ENCODE measurements around the gene SCAMP4. TPM values are rescaled to one million over a fixed set of nuclear protein-coding genes. Genes with fewer than 3 reads are reported as not detected.

Gene SCAMP4
- total RNA-seq, 4 donors from 2014 or later, result 49.8 to 144 (median 83.9) TPM

GRCh38 chr19:1882089-1882785, 23.0 kb upstream of the SCAMP4 start:
- TF ChIP-seq POLR2A (IDR thresholded peaks at IDR 0.05) (no peak), CTCF (IDR thresholded peaks at IDR 0.05) (no peak)
- no peak for DNase-seq
- Histone ChIP-seq H3K27me3 (no peaks in the 10 kb centered on the region), H3K4me3 (peak overlapping the region in 3 of 4 donors; percentile 20 to 98 (median 94)), H3K4me1 (peaks cover 38 to 56% (median 44%) of the 10 kb centered on the region in 3 donors), H3K27ac (peak overlapping the region; percentile 94 to 96 (median 96)), H3K9me3 (no peaks in the 10 kb centered on the region), H3K36me3 (peaks cover 0 to 25% (median 6%) of the 10 kb centered on the region in 3 donors)
- WGBS, 2 donors, result 36 to 37% methylated on average over 4 to 7 of the region's 31 CpGs
- intact Hi-C loops (cut with DNase I), result no loop called here

GRCh38 chr19:1882786-1883692, 22.2 kb upstream of the SCAMP4 start:
- H3K4me3 ChIP-seq, result peak overlapping the region in 3 of 4 donors; percentile 94 to 98 (median 97)
- H3K27me3 ChIP-seq, result no peaks in the 10 kb centered on the region
- intact Hi-C loops (cut with DNase I), result no loop called here
- peaks cover 0 to 25% (median 6%) of the 10 kb centered on the region in 3 donors for H3K36me3 ChIP-seq
- peaks cover 38 to 55% (median 44%) of the 10 kb centered on the region in 3 donors for H3K4me1 ChIP-seq
- peak overlapping the region; percentile 94 to 96 (median 96) for H3K27ac ChIP-seq
- 67 to 70% methylated on average over 16 to 21 of the region's 25 CpGs for WGBS, 2 donors
- no peak for DNase-seq
- no peaks in the 10 kb centered on the region for H3K9me3 ChIP-seq
- no peak for TF ChIP-seq POLR2A (IDR thresholded peaks at IDR 0.05)
- no peak for TF ChIP-seq CTCF (IDR thresholded peaks at IDR 0.05)

GRCh38 chr19:1883784-1884183, 21.4 kb upstream of the SCAMP4 start:
- peaks cover 0 to 21% (median 6%) of the 10 kb centered on the region in 3 donors for H3K36me3 ChIP-seq
- H3K9me3 ChIP-seq, result no peaks in the 10 kb centered on the region
- 10 to 27% methylated on average over 5 to 8 of the region's 8 CpGs for WGBS, 2 donors
- intact Hi-C loops (cut with DNase I), result no loop called here
- H3K27me3 ChIP-seq, result no peaks in the 10 kb centered on the region
- H3K27ac ChIP-seq, result peak overlapping the region; percentile 94 to 96 (median 96)
- TF ChIP-seq POLR2A (IDR thresholded peaks at IDR 0.05), result no peak
- TF ChIP-seq CTCF (IDR thresholded peaks at IDR 0.05), result no peak
- DNase-seq, result no peak
- H3K4me1 ChIP-seq, result peaks cover 38 to 55% (median 44%) of the 10 kb centered on the region in 3 donors
- H3K4me3 ChIP-seq, result peak overlapping the region; percentile 72 to 98 (median 96)

- peak overlapping the region; percentile 94 to 96 (median 96) for H3K27ac ChIP-seq
- H3K4me3 ChIP-seq, result peak overlapping the region; percentile 72 to 98 (median 96)
- TF ChIP-seq CTCF (IDR thresholded peaks at IDR 0.05) (no peak), POLR2A (IDR thresholded peaks at IDR 0.05) (no peak)
- H3K9me3 ChIP-seq, result no peaks in the 10 kb centered on the region
- peaks cover 38 to 55% (median 44%) of the 10 kb centered on the region in 3 donors for H3K4me1 ChIP-seq
- DNase-seq, result no peak
- 0 to 2% methylated on average over 1 to 6 of the region's 11 CpGs for WGBS, 2 donors
- peaks cover 0 to 16% (median 6%) of the 10 kb centered on the region in 3 donors for H3K36me3 ChIP-seq
- intact Hi-C loops (cut with DNase I), result no loop called here
- H3K27me3 ChIP-seq, result no peaks in the 10 kb centered on the region
Measured at GRCh38 chr19:1884291-1884718, 20.9 kb upstream of the SCAMP4 start.

All from esophagus squamous epithelium (tissue), 5 donors.